Fibroblast of lung (primary cell): ENCODE results near the gene PGAM1. TPM values are rescaled to one million over a fixed set of nuclear protein-coding genes. Genes with fewer than 3 reads are reported as not detected.

Experiments
- DNase-seq, 2 donors: peaks; one replicate each; pipeline versions ENCODE4 v3.0.0 to v3.0.0-alpha.2; 2010; ENCODE audit warnings: low read depth in 2 of 2
- H2AFZ ChIP-seq: 2 replicates; pipeline ENCODE4 v1.5.1; 2012; ENCODE audit warnings: low read length, control low read depth, inconsistent platforms
- H3K27ac ChIP-seq: 2 replicates; pipeline ENCODE4 v1.5.1; 2011; ENCODE audit warnings: low read length, control low read depth; ENCODE audit not compliant: insufficient read depth
- H3K27me3 ChIP-seq: 2 replicates; pipeline ENCODE4 v1.5.1; 2011; ENCODE audit warnings: mild to moderate bottlenecking, low read length; ENCODE audit not compliant: control insufficient read depth, insufficient read depth
- H3K36me3 ChIP-seq: 2 replicates; pipeline ENCODE4 v1.5.1; 2011; ENCODE audit warnings: low read length; ENCODE audit not compliant: control insufficient read depth, insufficient read depth
- H3K4me1 ChIP-seq: 2 replicates; pipeline ENCODE4 v1.5.1; 2011; ENCODE audit warnings: low read length; ENCODE audit not compliant: control insufficient read depth, insufficient read depth; ENCODE audit errors: extremely low read depth
- H3K4me2 ChIP-seq: 2 replicates; pipeline ENCODE4 v1.5.1; 2011; ENCODE audit warnings: low read length, control low read depth; ENCODE audit not compliant: insufficient read depth; ENCODE audit errors: extremely low read depth
- H3K4me3 ChIP-seq, 4 experiments: fragments of 200-600 bp in 1 of 4; sonication (generic) in 1 of 4; replicated peaks in 1 of 4; 2 replicates each; pipeline ENCODE4 v1.5.1; 2011 to 2016; ENCODE audit warnings: low read length in 4 of 4, low read depth in 3 of 4, mild to moderate bottlenecking in 3 of 4, control low read depth in 2 of 4, inconsistent platforms in 1 of 4, mixed read lengths in 1 of 4; ENCODE audit not compliant: insufficient read depth in 1 of 4; ENCODE audit errors: control extremely low read depth in 1 of 4
- H3K79me2 ChIP-seq: 2 replicates; pipeline ENCODE4 v1.5.1; 2012; ENCODE audit warnings: mild to moderate bottlenecking, low read length, inconsistent platforms; ENCODE audit not compliant: control insufficient read depth, insufficient read depth
- H3K9ac ChIP-seq: 2 replicates; pipeline ENCODE4 v1.5.1; 2011; ENCODE audit warnings: mild to moderate bottlenecking, low read length, control low read depth; ENCODE audit not compliant: insufficient read depth
- H3K9me3 ChIP-seq: 2 replicates; pipeline ENCODE4 v1.5.1; 2012; ENCODE audit warnings: low read depth, low read length; ENCODE audit not compliant: control insufficient read depth, insufficient read depth
- H4K20me1 ChIP-seq: 2 replicates; pipeline ENCODE4 v1.5.1; 2011; ENCODE audit warnings: low read length; ENCODE audit not compliant: control insufficient read depth, insufficient read depth; ENCODE audit errors: extremely low read depth
- EZH2 ChIP-seq: IDR thresholded peaks from 2 replicates; pipeline ENCODE4 v1.5.1; 2012; ENCODE audit warnings: low read length, control low read depth, mild to moderate bottlenecking; ENCODE audit errors: missing control alignments
- polyA plus RNA-seq, 2 donors: library from polyadenylated mRNA; depleted of rRNA in 1 of 2; stranded (reverse) in 1 of 2; unstranded in 1 of 2; fragments of >200 nt; gene quantifications; 2 replicates each; pipeline ENCODE4 v1.2.1, GENCODE V29; 2011 to 2012; ENCODE audit warnings: missing spikeins in 1 of 2
- total RNA-seq: library from RNA; depleted of rRNA; stranded (reverse); fragments of >200 nt; gene quantifications from 2 replicates; pipeline ENCODE4 v1.2.1, GENCODE V29; 2014
- TF ChIP-seq, protein P1 (sequence below), 2 donors: IDR thresholded peaks in 1 of 2; conservative IDR thresholded peaks in 1 of 2; 1 replicate in 1 of 2; 2 replicates in 1 of 2; pipeline ENCODE4 v1.5.1; 2011 to 2012; ENCODE audit warnings: low read length in 2 of 2, control low read depth in 1 of 2, inconsistent platforms in 1 of 2, low read depth in 1 of 2, mild to moderate bottlenecking in 1 of 2

PGAM1 gene
- total and polyA plus RNA-seq, 2 donors (not counting 1 experiment from before 2014, with no cell fraction given): 209 to 498 TPM

DNA sequence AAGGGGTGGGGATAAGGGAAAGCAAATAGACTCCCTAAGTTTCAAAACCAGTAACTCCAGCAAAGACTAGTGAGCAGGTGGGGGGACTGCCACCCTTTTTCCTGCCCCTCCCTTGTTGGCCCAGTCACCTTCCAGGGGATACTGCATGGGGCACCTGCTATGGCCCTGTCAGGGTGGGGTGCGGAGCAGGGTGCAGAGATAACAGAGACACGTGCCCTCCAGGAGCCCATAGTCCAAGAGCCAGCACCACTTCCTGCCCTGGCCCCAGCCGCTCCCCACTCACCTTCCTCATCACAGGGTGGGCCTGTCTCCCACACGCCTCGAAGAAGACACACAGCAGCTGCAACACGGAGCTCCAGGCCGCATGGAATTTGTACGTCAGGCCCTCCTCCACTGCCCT lies 45.5 kb upstream of the PGAM1 start:
- H3K4me2 ChIP-seq: no peak overlapping the region
- no peak overlapping the region for H2AFZ ChIP-seq
- no peaks in the 10 kb centered on the region for H4K20me1 ChIP-seq
- H3K79me2 ChIP-seq: no peaks in the 10 kb centered on the region
- H3K9me3 ChIP-seq: no peaks in the 10 kb centered on the region
- no peak for TF ChIP-seq EZH2
- TF ChIP-seq, protein P1, sequence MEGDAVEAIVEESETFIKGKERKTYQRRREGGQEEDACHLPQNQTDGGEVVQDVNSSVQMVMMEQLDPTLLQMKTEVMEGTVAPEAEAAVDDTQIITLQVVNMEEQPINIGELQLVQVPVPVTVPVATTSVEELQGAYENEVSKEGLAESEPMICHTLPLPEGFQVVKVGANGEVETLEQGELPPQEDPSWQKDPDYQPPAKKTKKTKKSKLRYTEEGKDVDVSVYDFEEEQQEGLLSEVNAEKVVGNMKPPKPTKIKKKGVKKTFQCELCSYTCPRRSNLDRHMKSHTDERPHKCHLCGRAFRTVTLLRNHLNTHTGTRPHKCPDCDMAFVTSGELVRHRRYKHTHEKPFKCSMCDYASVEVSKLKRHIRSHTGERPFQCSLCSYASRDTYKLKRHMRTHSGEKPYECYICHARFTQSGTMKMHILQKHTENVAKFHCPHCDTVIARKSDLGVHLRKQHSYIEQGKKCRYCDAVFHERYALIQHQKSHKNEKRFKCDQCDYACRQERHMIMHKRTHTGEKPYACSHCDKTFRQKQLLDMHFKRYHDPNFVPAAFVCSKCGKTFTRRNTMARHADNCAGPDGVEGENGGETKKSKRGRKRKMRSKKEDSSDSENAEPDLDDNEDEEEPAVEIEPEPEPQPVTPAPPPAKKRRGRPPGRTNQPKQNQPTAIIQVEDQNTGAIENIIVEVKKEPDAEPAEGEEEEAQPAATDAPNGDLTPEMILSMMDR (conservative IDR thresholded peaks at IDR 0.05 in 1 of 2, IDR thresholded peaks at IDR 0.05 in 1 of 2; ENCODE audit: low read depth in 1 of 2, low read length in 2 of 2): no peak
- H3K4me3 ChIP-seq: no peak overlapping the region
- no peaks in the 10 kb centered on the region for H3K4me1 ChIP-seq
- no peak overlapping the region for H3K27ac ChIP-seq
- no peaks in the 10 kb centered on the region for H3K27me3 ChIP-seq
- no peak for DNase-seq
- H3K36me3 ChIP-seq: peaks cover 10% of the 10 kb centered on the region
- no peak overlapping the region for H3K9ac ChIP-seq

DNA sequence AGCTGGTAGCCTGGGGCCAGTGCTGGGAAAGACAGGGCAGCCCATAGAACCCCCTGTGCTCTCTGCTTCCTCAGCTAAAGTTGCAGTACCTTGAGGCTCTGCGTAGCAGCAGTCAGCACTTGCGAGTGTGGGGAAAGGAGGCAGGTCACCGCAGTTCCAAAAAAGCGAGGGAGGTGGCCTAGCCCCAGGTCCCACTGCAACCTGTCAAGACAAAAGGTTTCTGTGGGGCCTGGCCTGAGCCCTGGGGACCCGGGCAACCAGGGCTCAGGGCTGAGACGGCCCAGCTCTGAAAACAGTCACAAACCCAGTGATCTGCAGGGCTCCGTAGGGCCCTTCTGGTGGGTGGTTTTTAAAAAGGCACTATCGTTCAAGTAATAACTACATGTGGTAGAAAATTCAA lies 44.4 kb upstream of the PGAM1 start:
- H4K20me1 ChIP-seq: no peaks in the 10 kb centered on the region
- H3K79me2 ChIP-seq: no peaks in the 10 kb centered on the region
- TF ChIP-seq EZH2: no peak
- TF ChIP-seq, protein P1 (conservative IDR thresholded peaks at IDR 0.05 in 1 of 2, IDR thresholded peaks at IDR 0.05 in 1 of 2; ENCODE audit: low read depth in 1 of 2, low read length in 2 of 2): no peak
- no peak overlapping the region for H3K9ac ChIP-seq
- no peak overlapping the region for H2AFZ ChIP-seq
- H3K27ac ChIP-seq: no peak overlapping the region
- no peaks in the 10 kb centered on the region for H3K9me3 ChIP-seq
- DNase-seq: no peak
- H3K36me3 ChIP-seq: peaks cover 13% of the 10 kb centered on the region
- no peaks in the 10 kb centered on the region for H3K4me1 ChIP-seq
- H3K4me3 ChIP-seq: no peak overlapping the region
- H3K4me2 ChIP-seq: no peak overlapping the region
- H3K27me3 ChIP-seq: no peaks in the 10 kb centered on the region

DNA sequence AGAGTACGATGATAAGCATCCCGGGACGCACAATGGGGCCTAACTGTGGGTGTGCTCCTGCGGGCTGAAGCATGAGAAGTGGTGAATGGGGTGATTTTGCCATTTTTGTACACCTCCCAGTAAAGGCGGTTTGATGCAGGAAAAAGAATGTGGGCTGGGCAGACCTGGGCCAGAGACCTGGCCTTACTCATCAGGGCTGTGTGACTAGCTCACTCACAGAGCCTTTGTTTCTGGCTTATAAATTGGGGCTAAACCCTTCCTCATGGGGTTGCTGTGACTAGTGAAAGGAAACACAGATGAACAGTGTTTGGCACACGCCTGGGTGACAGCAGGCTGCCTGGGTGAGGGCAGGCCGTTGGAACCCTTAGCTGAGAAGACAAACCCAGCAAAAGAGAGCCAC lies 42.8 kb upstream of the PGAM1 start:
- Histone ChIP-seq H3K27me3 (no peaks in the 10 kb centered on the region), H3K36me3 (peaks cover 13% of the 10 kb centered on the region), H3K4me2 (no peak overlapping the region), H3K4me3 (no peak overlapping the region), H3K4me1 (no peaks in the 10 kb centered on the region), H3K79me2 (no peaks in the 10 kb centered on the region), H3K9ac (no peak overlapping the region), H3K27ac (no peak overlapping the region), H4K20me1 (no peaks in the 10 kb centered on the region), H2AFZ (no peak overlapping the region), H3K9me3 (no peaks in the 10 kb centered on the region)
- no peak for DNase-seq
- TF ChIP-seq, protein P1 (conservative IDR thresholded peaks at IDR 0.05 in 1 of 2, IDR thresholded peaks at IDR 0.05 in 1 of 2; ENCODE audit: low read depth in 1 of 2, low read length in 2 of 2): no peak
- no peak for TF ChIP-seq EZH2
